Right lobe of liver (tissue), 4 donors: Measurements from ENCODE around the gene HDAC4.

Experiments
- CTCF ChIP-seq, 4 donors: fragments of 200-600 bp in 3 of 4; fragments of 450-650 bp in 1 of 4; IDR thresholded peaks; one replicate each; pipeline versions ENCODE4 v1.5.1 to v1.8.0; 2016 to 2022; ENCODE audit warnings: antibody characterized with exemption in 4 of 4, mild to moderate bottlenecking in 2 of 4
- POLR2A ChIP-seq: fragments of 450-650 bp; IDR thresholded peaks from one replicate; pipeline ENCODE4 v1.6.1; 2017; ENCODE audit warnings: antibody characterized with exemption, mild to moderate bottlenecking
- donor health status: DM: no; HTN: no; CAD: no.
- donor health status: DM: no; HTN: no; CAD: no.
- donor health status: DM: no; HTN: yes; CAD: no.

- TF ChIP-seq CTCF (IDR thresholded peaks at IDR 0.05), result no peak
- TF ChIP-seq POLR2A, result no peak
Measured at GRCh38 chr2:239222312-239222660, 178.5 kb downstream of the HDAC4 start.
